Neutrophil (primary cell): ENCODE results near the gene OAS1.
"Not testable (repeated sequence)": the region's sequence is repeated elsewhere in the genome, so short reads cannot be mapped to it uniquely, and the experiment has no call there.

ENCODE experiments used
- H3K27ac ChIP-seq: fragments of 200-600 bp; sonication (generic); 2 replicates; pipeline ENCODE4 v1.5.1; 2016; ENCODE audit warnings: mild to moderate bottlenecking, moderate library complexity
- H3K27me3 ChIP-seq: fragments of 200-600 bp; sonication (generic); 2 replicates; pipeline ENCODE4 v1.6.0; 2016; ENCODE audit warnings: mild to moderate bottlenecking
- H3K36me3 ChIP-seq: fragments of 200-600 bp; sonication (generic); 2 replicates; pipeline ENCODE4 v1.5.1; 2017
- H3K4me1 ChIP-seq, 2 experiments: fragments of 200-600 bp in 1 of 2; sonication (generic) in 1 of 2; 1 replicate in 1 of 2; 2 replicates in 1 of 2; pipeline versions ENCODE4 v1.5.1 to v1.6.1; 2013 to 2016; ENCODE audit warnings: low read depth in 1 of 2, low read length in 1 of 2, mild to moderate bottlenecking in 1 of 2, moderate library complexity in 1 of 2; ENCODE audit not compliant: control insufficient read depth in 1 of 2, insufficient read depth in 1 of 2
- H3K4me3 ChIP-seq, 2 experiments: fragments of 200-600 bp in 1 of 2; sonication (generic) in 1 of 2; 1 replicate in 1 of 2; 2 replicates in 1 of 2; pipeline ENCODE4 v1.5.1; 2013 to 2016; ENCODE audit warnings: low read depth in 1 of 2, low read length in 1 of 2, mild to moderate bottlenecking in 1 of 2, moderate library complexity in 1 of 2
- H3K9me3 ChIP-seq: fragments of 200-600 bp; sonication (generic); 2 replicates; pipeline ENCODE4 v1.5.1; 2016
- CTCF ChIP-seq: fragments of 200-600 bp; sonication (generic); IDR thresholded peaks from 2 replicates; pipeline ENCODE4 v1.5.1; 2016; ENCODE audit warnings: antibody characterized with exemption

Gene OAS1

GRCh38 chr12:112919121-112919520 is 12.4 kb downstream of the OAS1 start:
- Histone ChIP-seq H3K27ac (no peak overlapping the region), H3K9me3 (no peaks in the 10 kb centered on the region), H3K4me1 (no peaks in the 10 kb centered on the region), H3K4me3 (no peak overlapping the region), H3K36me3 (no peaks in the 10 kb centered on the region), H3K27me3 (no peaks in the 10 kb centered on the region)
- no peak for TF ChIP-seq CTCF

DNA sequence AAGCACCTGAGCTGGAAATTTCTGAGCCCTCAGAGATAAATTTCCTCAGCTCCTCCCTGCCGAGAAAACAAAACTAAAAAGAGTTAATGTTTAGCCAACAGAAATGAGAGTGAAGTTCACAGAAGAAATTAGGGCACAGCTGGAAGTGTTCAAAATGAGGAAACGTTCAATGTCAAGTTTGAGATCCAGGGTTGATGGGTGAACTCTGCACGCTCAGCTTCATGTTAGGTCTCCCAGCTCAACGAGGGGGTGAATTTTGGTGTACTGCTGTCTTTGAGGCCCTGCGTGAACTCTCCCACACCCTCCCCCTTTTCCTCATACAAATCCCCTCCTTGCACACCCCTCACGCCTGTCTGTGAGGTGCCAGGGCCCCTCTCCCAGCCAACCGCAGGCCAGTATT is 18.2 kb downstream of the OAS1 start:
- Histone ChIP-seq H3K4me1 (no peaks in the 10 kb centered on the region), H3K27ac (no peak overlapping the region), H3K4me3 (no peak overlapping the region), H3K9me3 (no peaks in the 10 kb centered on the region), H3K36me3 (no peaks in the 10 kb centered on the region), H3K27me3 (no peaks in the 10 kb centered on the region)
- TF ChIP-seq CTCF: no peak

DNA sequence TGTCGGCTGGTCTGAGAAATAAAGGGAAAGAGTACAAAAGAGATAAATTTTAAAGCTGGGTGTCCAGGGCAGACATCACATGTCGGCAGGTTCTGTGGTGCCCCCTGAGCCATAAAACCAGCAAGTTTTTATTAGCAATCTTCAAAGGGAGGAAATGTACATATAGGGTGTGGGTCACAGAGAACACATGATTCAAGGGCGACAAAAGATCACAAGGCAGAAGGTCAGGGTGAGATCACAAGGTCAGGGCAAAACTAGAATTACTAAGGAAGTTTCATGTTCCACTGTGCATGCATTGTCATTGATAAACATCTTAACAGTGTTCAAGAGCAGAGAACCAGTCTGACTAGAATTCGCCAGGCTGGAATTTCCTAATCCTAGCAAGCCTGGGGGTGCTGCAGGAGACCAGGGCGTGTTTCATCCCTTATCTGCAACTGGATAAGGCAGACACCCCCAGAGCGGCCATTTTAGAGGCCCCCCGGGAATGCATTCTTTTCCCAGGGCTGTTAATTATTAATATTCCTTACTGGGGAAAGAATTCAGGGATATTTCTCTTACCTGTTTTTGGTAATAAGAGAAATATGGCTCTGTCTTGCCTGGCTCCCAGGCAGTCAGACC is 19.8 kb downstream of the OAS1 start:
- H3K27ac ChIP-seq, H3K36me3 ChIP-seq: not testable (repeated sequence)

GRCh38 chr12:112927475-112927874 is 20.7 kb downstream of the OAS1 start:
- TF ChIP-seq CTCF: no peak
- Histone ChIP-seq H3K4me1 (no peaks in the 10 kb centered on the region), H3K27ac (no peak overlapping the region), H3K9me3 (no peaks in the 10 kb centered on the region), H3K27me3 (no peaks in the 10 kb centered on the region), H3K36me3 (no peaks in the 10 kb centered on the region), H3K4me3 (no peak overlapping the region)

More for the DNA sequence above, 19.8 kb downstream of the OAS1 start:
- not testable (repeated sequence) for H3K27me3 ChIP-seq, H3K9me3 ChIP-seq, H3K4me1 ChIP-seq, H3K4me3 ChIP-seq

DNA sequence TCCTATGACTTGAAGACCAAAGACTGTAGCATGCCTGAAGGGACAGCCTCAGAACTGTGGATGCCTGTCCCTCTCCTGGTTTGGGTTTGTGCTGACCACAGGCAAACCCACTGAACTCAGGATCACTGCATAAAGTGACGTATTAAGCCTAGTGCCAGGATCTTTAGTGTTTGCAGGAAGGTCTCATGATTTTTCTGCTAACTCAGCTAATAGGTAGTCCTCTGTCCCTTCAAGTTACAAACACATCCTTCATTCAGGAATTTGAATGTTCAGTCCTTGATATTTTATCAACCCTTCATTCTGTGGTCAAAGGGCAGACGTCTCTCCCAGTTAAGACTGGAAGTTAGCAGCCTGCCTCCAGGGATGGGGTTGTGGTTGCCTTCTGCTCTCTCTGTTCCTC is 21.2 kb downstream of the OAS1 start:
- no peak overlapping the region for H3K27ac ChIP-seq

GRCh38 chr12:112928978-112929377 is 22.2 kb downstream of the OAS1 start:
- no peak overlapping the region for H3K27ac ChIP-seq
- no peaks in the 10 kb centered on the region for H3K4me1 ChIP-seq
- H3K9me3 ChIP-seq: no peaks in the 10 kb centered on the region
- H3K36me3 ChIP-seq: no peaks in the 10 kb centered on the region
- no peak for TF ChIP-seq CTCF
- no peaks in the 10 kb centered on the region for H3K27me3 ChIP-seq
- H3K4me3 ChIP-seq: no peak overlapping the region

More for the DNA sequence above, 21.2 kb downstream of the OAS1 start:
- no peaks in the 10 kb centered on the region for H3K36me3 ChIP-seq
- no peaks in the 10 kb centered on the region for H3K27me3 ChIP-seq
- TF ChIP-seq CTCF: no peak
- no peaks in the 10 kb centered on the region for H3K4me1 ChIP-seq
- no peak overlapping the region for H3K4me3 ChIP-seq
- no peaks in the 10 kb centered on the region for H3K9me3 ChIP-seq
